Activated T-cell treated with anti-CD3 and anti-CD28 coated beads, Interleukin-2, amount 50 U/mL, for 4 hours (primary cell): ENCODE measurements around the gene KRT82. TPM values are rescaled to one million over a fixed set of nuclear protein-coding genes. Genes with fewer than 3 reads are reported as not detected.

Source experiments
- ATAC-seq, 2 donors: fragments of 200-7000 bp; cut with Tn5 transposase; one replicate each; pipeline ENCODE4 v1.10.0; 2021
- DNase-seq: peaks from one replicate; pipeline ENCODE4 v3.0.0-alpha.2; 2020
- H3K27me3 Mint-ChIP-seq: one replicate; pipeline ENCODE4 v1.8.0; 2021; ENCODE audit warnings: low read depth, mixed read lengths
- H3K36me3 Mint-ChIP-seq: one replicate; pipeline ENCODE4 v1.8.0; 2022; ENCODE audit warnings: mixed read lengths; ENCODE audit not compliant: insufficient read depth
- H3K4me1 Mint-ChIP-seq: one replicate; pipeline ENCODE4 v1.8.0; 2021; ENCODE audit warnings: low read depth, mixed read lengths
- H3K4me3 Mint-ChIP-seq: one replicate; pipeline ENCODE4 v1.8.0; 2021; ENCODE audit warnings: mild to moderate bottlenecking, moderate library complexity, mixed read lengths
- H3K9me3 Mint-ChIP-seq: one replicate; pipeline ENCODE4 v1.8.0; 2021; ENCODE audit warnings: mixed read lengths
- total RNA-seq, 3 donors: library from RNA; stranded (reverse); gene quantifications; one replicate each; pipeline ENCODE4 v1.2.1, GENCODE V29; 2021

KRT82 gene
- total RNA-seq, 3 donors from 2014 or later, result not detected

GRCh38 chr12:52439845-52440244 is 33.7 kb upstream of the KRT82 start:
- peaks cover 47% of the 10 kb centered on the region for H3K27me3 Mint-ChIP-seq
- H3K4me1 Mint-ChIP-seq, result no peaks in the 10 kb centered on the region
- ATAC-seq (no peak), DNase-seq (no peak)
- H3K4me3 Mint-ChIP-seq, result no peak overlapping the region
- no peaks in the 10 kb centered on the region for H3K9me3 Mint-ChIP-seq
- H3K36me3 Mint-ChIP-seq, result no peaks in the 10 kb centered on the region

GRCh38 chr12:52439420-52439819 is 33.3 kb upstream of the KRT82 start:
- DNase-seq (no peak), ATAC-seq (no peak)
- H3K27me3 Mint-ChIP-seq, result peaks cover 48% of the 10 kb centered on the region
- H3K4me1 Mint-ChIP-seq, result no peaks in the 10 kb centered on the region
- H3K9me3 Mint-ChIP-seq, result no peaks in the 10 kb centered on the region
- H3K36me3 Mint-ChIP-seq, result no peaks in the 10 kb centered on the region
- H3K4me3 Mint-ChIP-seq, result no peak overlapping the region

- ATAC-seq (no peak), DNase-seq (no peak)
- Mint-ChIP-seq H3K4me1 (no peaks in the 10 kb centered on the region), H3K4me3 (no peak overlapping the region), H3K27me3 (peaks cover 48% of the 10 kb centered on the region), H3K36me3 (no peaks in the 10 kb centered on the region), H3K9me3 (no peaks in the 10 kb centered on the region)
Observed at GRCh38 chr12:52438305-52439301, 32.5 kb upstream of the KRT82 start.

GRCh38 chr12:52437508-52437907 is 31.4 kb upstream of the KRT82 start:
- Mint-ChIP-seq H3K4me3 (no peak overlapping the region), H3K27me3 (peaks cover 47% of the 10 kb centered on the region), H3K4me1 (no peaks in the 10 kb centered on the region), H3K36me3 (no peaks in the 10 kb centered on the region), H3K9me3 (no peaks in the 10 kb centered on the region)
- DNase-seq, result no peak
- ATAC-seq, result no peak

GRCh38 chr12:52436828-52437474 is 30.8 kb upstream of the KRT82 start:
- no peaks in the 10 kb centered on the region for H3K4me1 Mint-ChIP-seq
- H3K4me3 Mint-ChIP-seq, result no peak overlapping the region
- no peaks in the 10 kb centered on the region for H3K36me3 Mint-ChIP-seq
- H3K27me3 Mint-ChIP-seq, result peaks cover 42% of the 10 kb centered on the region
- DNase-seq (no peak), ATAC-seq (no peak)
- H3K9me3 Mint-ChIP-seq, result no peaks in the 10 kb centered on the region

GRCh38 chr12:52436000-52436827 is 30.1 kb upstream of the KRT82 start:
- no peaks in the 10 kb centered on the region for H3K4me1 Mint-ChIP-seq
- no peaks in the 10 kb centered on the region for H3K36me3 Mint-ChIP-seq
- DNase-seq, result no peak
- peaks cover 38% of the 10 kb centered on the region for H3K27me3 Mint-ChIP-seq
- no peaks in the 10 kb centered on the region for H3K9me3 Mint-ChIP-seq
- no peak overlapping the region for H3K4me3 Mint-ChIP-seq
- no peak for ATAC-seq

- DNase-seq, result no peak
- no peak for ATAC-seq
- no peaks in the 10 kb centered on the region for H3K36me3 Mint-ChIP-seq
- H3K27me3 Mint-ChIP-seq, result peaks cover 35% of the 10 kb centered on the region
- H3K4me1 Mint-ChIP-seq, result no peaks in the 10 kb centered on the region
- H3K4me3 Mint-ChIP-seq, result no peak overlapping the region
- H3K9me3 Mint-ChIP-seq, result no peaks in the 10 kb centered on the region
Observed at GRCh38 chr12:52435659-52435999, 29.5 kb upstream of the KRT82 start.

GRCh38 chr12:52434760-52435530 is 28.8 kb upstream of the KRT82 start:
- Mint-ChIP-seq H3K36me3 (no peaks in the 10 kb centered on the region), H3K4me1 (no peaks in the 10 kb centered on the region), H3K9me3 (no peaks in the 10 kb centered on the region), H3K4me3 (no peak overlapping the region), H3K27me3 (peaks cover 37% of the 10 kb centered on the region)
- DNase-seq, result no peak
- no peak for ATAC-seq

- ATAC-seq (no peak), DNase-seq (no peak)
- Mint-ChIP-seq H3K36me3 (no peaks in the 10 kb centered on the region), H3K9me3 (no peaks in the 10 kb centered on the region), H3K4me3 (no peak within 1 kb of the TSS), H3K4me1 (no peaks in the 10 kb centered on the region), H3K27me3 (peaks cover 37% of the 10 kb centered on the region)
Observed at GRCh38 chr12:52434081-52434733, 28.1 kb upstream of the KRT82 start, which contains the start of gene KRT75. TSS of gene KRT75 (minus strand) at chr12:52434371. CDS start at chr12:52434304, 67 bp downstream.

GRCh38 chr12:52433501-52434080 is 27.5 kb upstream of the KRT82 start:
- H3K9me3 Mint-ChIP-seq, result no peaks in the 10 kb centered on the region
- ATAC-seq (no peak), DNase-seq (no peak)
- H3K27me3 Mint-ChIP-seq, result peaks cover 42% of the 10 kb centered on the region
- H3K36me3 Mint-ChIP-seq, result no peaks in the 10 kb centered on the region
- no peak overlapping the region for H3K4me3 Mint-ChIP-seq
- H3K4me1 Mint-ChIP-seq, result no peaks in the 10 kb centered on the region

GRCh38 chr12:52432559-52433207 is 26.5 kb upstream of the KRT82 start:
- DNase-seq (no peak), ATAC-seq (no peak)
- no peak overlapping the region for H3K4me3 Mint-ChIP-seq
- no peaks in the 10 kb centered on the region for H3K4me1 Mint-ChIP-seq
- no peaks in the 10 kb centered on the region for H3K9me3 Mint-ChIP-seq
- H3K27me3 Mint-ChIP-seq, result peaks cover 42% of the 10 kb centered on the region
- no peaks in the 10 kb centered on the region for H3K36me3 Mint-ChIP-seq

GRCh38 chr12:52428121-52428520 is 22.0 kb upstream of the KRT82 start:
- Mint-ChIP-seq H3K9me3 (no peaks in the 10 kb centered on the region), H3K4me1 (no peaks in the 10 kb centered on the region), H3K36me3 (no peaks in the 10 kb centered on the region), H3K27me3 (peaks cover 32% of the 10 kb centered on the region), H3K4me3 (no peak overlapping the region)
- ATAC-seq, result no peak
- no peak for DNase-seq

GRCh38 chr12:52427083-52427482 is 20.9 kb upstream of the KRT82 start:
- Mint-ChIP-seq H3K9me3 (no peaks in the 10 kb centered on the region), H3K27me3 (peaks cover 33% of the 10 kb centered on the region), H3K4me1 (no peaks in the 10 kb centered on the region), H3K36me3 (no peaks in the 10 kb centered on the region), H3K4me3 (no peak overlapping the region)
- DNase-seq (no peak), ATAC-seq (no peak)
